Tibial artery (tissue), 4 donors: ENCODE measurements around the gene RING1.
A peak's percentile ranks its signal among the peaks of the same experiment; 100 is the strongest.

Experiments used
- DNase-seq, 2 donors: peaks; one replicate each; pipeline ENCODE4 v3.0.0-alpha.2; 2019
- H3K27ac ChIP-seq, 2 donors: fragments of 200-600 bp; sonication (generic) in 1 of 2; 1 replicate in 1 of 2; 2 replicates in 1 of 2; pipeline ENCODE4 v1.5.1; 2018 to 2019; ENCODE audit warnings: mild to moderate bottlenecking in 1 of 2
- H3K27me3 ChIP-seq, 2 donors: fragments of 200-600 bp; sonication (generic) in 1 of 2; one replicate each; pipeline versions ENCODE4 v1.5.1 to v1.6.0; 2016 to 2019
- H3K36me3 ChIP-seq, 3 donors: fragments of 200-600 bp; sonication (generic) in 2 of 3; one replicate each; pipeline ENCODE4 v1.5.1; 2016 to 2019; ENCODE audit warnings: mild to moderate bottlenecking in 2 of 3
- H3K4me1 ChIP-seq, 4 donors: fragments of 200-600 bp; sonication (generic) in 2 of 4; 1 replicate in 3 of 4; 2 replicates in 1 of 4; pipeline ENCODE4 v1.5.1; 2016 to 2019
- H3K4me3 ChIP-seq, 2 donors: fragments of 200-600 bp; sonication (generic) in 1 of 2; 1 replicate in 1 of 2; 2 replicates in 1 of 2; pipeline ENCODE4 v1.5.1; 2018 to 2019; ENCODE audit warnings: mild to moderate bottlenecking in 2 of 2
- H3K9me3 ChIP-seq, 3 donors: fragments of 200-600 bp; sonication (generic) in 1 of 3; one replicate each; pipeline ENCODE4 v1.5.1; 2016 to 2019
- CTCF ChIP-seq, 2 experiments: fragments of 200-600 bp in 1 of 2; fragments of 450-650 bp in 1 of 2; IDR thresholded peaks; one replicate each; pipeline ENCODE4 v1.5.1; 2017 to 2019; ENCODE audit warnings: antibody characterized with exemption in 2 of 2, mild to moderate bottlenecking in 1 of 2, moderate library complexity in 1 of 2
- intact Hi-C: fragments of 100-400 bp; cut with DNase I; formaldehyde crosslinking; loops from one replicate; pipeline ENCODE4 v1.15.0; 2023; ENCODE audit warnings: low total_unique reads

RING1 gene

GRCh38 chr6:33237741-33238140 lies 29.4 kb downstream of the RING1 start:
- intact Hi-C loops = no loop called here
- H3K9me3 ChIP-seq = no peaks in the 10 kb centered on the region
- no peak for TF ChIP-seq CTCF (IDR thresholded peaks at IDR 0.05)

GRCh38 chr6:33241968-33242367 lies 33.7 kb downstream of the RING1 start:
- no peak overlapping the region for H3K27ac ChIP-seq
- no peak for TF ChIP-seq CTCF (IDR thresholded peaks at IDR 0.05)
- peaks cover 0 to 49% of the 10 kb centered on the region in 2 donors for H3K27me3 ChIP-seq
- H3K4me3 ChIP-seq = no peak overlapping the region
- no peaks in the 10 kb centered on the region for H3K4me1 ChIP-seq
- intact Hi-C loops = no loop called here
- no peaks in the 10 kb centered on the region for H3K36me3 ChIP-seq
- DNase-seq = no peak
- H3K9me3 ChIP-seq = no peaks in the 10 kb centered on the region

More at GRCh38 chr6:33237741-33238140, 29.4 kb downstream of the RING1 start:
- H3K27me3 ChIP-seq = peaks cover 0 to 54% of the 10 kb centered on the region in 2 donors
- H3K4me1 ChIP-seq = no peaks in the 10 kb centered on the region
- no peak for DNase-seq
- no peaks in the 10 kb centered on the region for H3K36me3 ChIP-seq
- no peak overlapping the region for H3K4me3 ChIP-seq
- no peak overlapping the region for H3K27ac ChIP-seq

- peaks cover 0 to 5% (median 3%) of the 10 kb centered on the region in 4 donors for H3K4me1 ChIP-seq
- intact Hi-C loops = no loop called here
- no peak for TF ChIP-seq CTCF (IDR thresholded peaks at IDR 0.05)
- DNase-seq = peak in 1 of 2 donors; percentile 29
- no peaks in the 10 kb centered on the region for H3K36me3 ChIP-seq
- no peak overlapping the region for H3K27ac ChIP-seq
- H3K4me3 ChIP-seq = no peak overlapping the region
- peaks cover 0 to 40% of the 10 kb centered on the region in 2 donors for H3K27me3 ChIP-seq
- H3K9me3 ChIP-seq = no peaks in the 10 kb centered on the region
These were observed 35.2 kb downstream of the RING1 start for GRCh38 chr6:33243476-33243875.

GRCh38 chr6:33247977-33248642 lies 39.8 kb downstream of the RING1 start:
- H3K27me3 ChIP-seq = peaks cover 0 to 17% of the 10 kb centered on the region in 2 donors
- peaks cover 0 to 28% (median 20%) of the 10 kb centered on the region in 4 donors for H3K4me1 ChIP-seq
- H3K36me3 ChIP-seq = peaks cover 5 to 17% (median 6%) of the 10 kb centered on the region in 3 donors
- DNase-seq = peak; percentile 88 to 91
- TF ChIP-seq CTCF (IDR thresholded peaks at IDR 0.05) = peak; percentile 97 to 100
- intact Hi-C loops = loop anchor here (5.0 kb wide), 4 partner anchors 36 to 236 kb away; no protein-coding TSS in a partner anchor
- H3K9me3 ChIP-seq = no peaks in the 10 kb centered on the region
- peak overlapping the region; percentile 58 to 79 for H3K4me3 ChIP-seq
- peak overlapping the region; percentile 92 to 97 for H3K27ac ChIP-seq

- DNase-seq = no peak
- H3K4me3 ChIP-seq = peak overlapping the region; percentile 58 to 79
- peaks cover 0 to 28% (median 20%) of the 10 kb centered on the region in 4 donors for H3K4me1 ChIP-seq
- intact Hi-C loops = loop anchor here (5.0 kb wide), 4 partner anchors 36 to 236 kb away; no protein-coding TSS in a partner anchor
- peaks cover 5 to 19% (median 6%) of the 10 kb centered on the region in 3 donors for H3K36me3 ChIP-seq
- H3K27me3 ChIP-seq = peaks cover 0 to 17% of the 10 kb centered on the region in 2 donors
- no peak for TF ChIP-seq CTCF (IDR thresholded peaks at IDR 0.05)
- no peaks in the 10 kb centered on the region for H3K9me3 ChIP-seq
- H3K27ac ChIP-seq = peak overlapping the region; percentile 92 to 97
These were observed 40.3 kb downstream of the RING1 start for GRCh38 chr6:33248643-33248931.
